Stimulated activated CD8-positive, alpha-beta memory T cell treated with anti-CD3 and anti-CD28 coated beads, Interleukin-15, amount 100 ng/mL, for 1 hour (primary cell): Measurements from ENCODE around the gene GLI1.
"Not testable (repeated sequence)": the region's sequence is repeated elsewhere in the genome, so short reads cannot be mapped to it uniquely, and the experiment has no call there.

Source experiments
- DNase-seq: peaks from one replicate; pipeline ENCODE4 v3.0.0-alpha.2; 2020; ENCODE audit warnings: low read depth

GLI1 gene

GRCh38 chr12:57498132-57498502 is 38.5 kb downstream of the GLI1 start:
- no peak for DNase-seq

DNA sequence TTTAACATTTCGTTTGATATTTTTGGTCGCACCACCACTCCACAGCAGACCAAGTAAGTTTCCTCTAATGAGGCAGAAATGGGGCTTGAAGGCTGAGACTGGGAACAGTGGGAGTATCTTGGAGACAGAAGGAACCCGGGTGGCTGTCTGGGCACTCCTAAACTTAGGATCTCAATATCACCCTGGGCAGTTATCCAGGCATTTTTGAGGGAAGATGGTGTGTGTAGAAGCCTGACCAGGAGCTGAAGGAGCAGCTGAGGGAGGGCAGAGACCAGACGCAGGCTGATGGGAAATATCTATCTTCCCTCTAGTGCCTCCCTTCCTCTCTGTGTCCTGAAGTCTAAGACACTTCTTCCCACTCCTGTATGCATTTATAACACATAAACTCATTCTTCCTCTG is 39.0 kb downstream of the GLI1 start:
- DNase-seq: no peak

DNA sequence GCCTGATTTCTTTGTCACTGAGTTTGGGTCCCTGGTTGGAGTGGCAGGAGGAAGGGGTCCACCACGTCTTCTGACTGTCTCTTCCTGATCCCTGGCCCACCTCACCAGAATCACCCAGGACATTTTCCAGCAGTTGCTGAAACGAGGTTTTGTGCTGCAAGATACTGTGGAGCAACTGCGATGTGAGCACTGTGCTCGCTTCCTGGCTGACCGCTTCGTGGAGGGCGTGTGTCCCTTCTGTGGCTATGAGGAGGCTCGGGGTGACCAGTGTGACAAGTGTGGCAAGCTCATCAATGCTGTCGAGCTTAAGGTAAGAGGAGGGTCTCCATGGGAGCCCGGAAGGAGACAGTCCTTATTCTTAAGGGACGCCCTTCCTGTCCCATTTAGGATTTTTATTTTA is 40.6 kb downstream of the GLI1 start:
- no peak for DNase-seq

DNA sequence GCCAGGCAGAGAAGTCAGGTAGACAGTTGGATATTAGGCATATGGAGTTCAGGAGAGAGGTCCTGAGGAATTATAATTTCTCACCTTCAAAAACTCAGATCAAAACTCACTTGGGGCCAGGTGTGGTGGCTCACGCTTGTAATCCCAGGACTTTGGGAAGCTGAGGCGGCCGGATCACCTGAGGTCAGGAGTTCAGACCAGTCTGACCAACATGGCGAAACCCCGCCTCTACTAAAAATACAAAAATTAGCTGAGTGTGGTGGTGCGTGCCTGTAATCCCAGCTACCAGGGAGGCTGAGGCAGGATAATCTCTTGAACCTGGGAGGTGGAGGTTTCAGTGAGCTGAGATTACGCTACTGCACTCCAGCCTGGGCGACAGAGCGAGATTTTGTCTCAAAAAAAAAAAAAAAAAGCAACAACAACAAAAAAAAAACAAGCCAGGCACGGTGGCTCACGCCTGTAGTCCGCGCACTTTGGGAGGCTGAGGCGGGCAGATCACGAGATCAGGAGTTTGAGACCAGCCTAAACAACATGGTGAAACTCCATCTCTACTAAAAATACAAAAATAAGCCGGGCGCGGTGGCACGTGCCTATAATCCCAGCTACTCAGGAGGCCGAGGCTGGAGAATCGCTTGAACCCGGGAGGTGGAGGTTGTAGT is 42.9 kb downstream of the GLI1 start:
- not testable (repeated sequence) for DNase-seq

DNA sequence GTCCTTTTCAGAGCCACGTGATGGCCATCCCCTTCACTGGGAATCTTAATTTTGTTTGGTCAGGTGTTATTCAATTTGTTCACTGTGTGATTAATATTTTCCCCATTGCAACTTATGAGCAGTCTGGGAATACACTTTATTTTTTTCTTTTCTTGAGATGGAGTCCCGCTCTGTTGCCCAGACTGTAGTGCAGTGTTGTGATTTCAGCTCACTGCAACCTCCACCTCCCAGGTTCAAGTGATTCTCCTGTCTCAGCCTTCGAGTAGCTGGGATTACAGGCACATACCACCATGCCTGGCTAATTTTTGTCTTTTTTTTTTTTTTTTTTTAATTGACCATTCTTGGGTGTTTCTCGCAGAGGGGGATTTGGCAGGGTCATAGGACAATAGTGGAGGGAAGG is 47.0 kb downstream of the GLI1 start:
- DNase-seq: not testable (repeated sequence)

DNA sequence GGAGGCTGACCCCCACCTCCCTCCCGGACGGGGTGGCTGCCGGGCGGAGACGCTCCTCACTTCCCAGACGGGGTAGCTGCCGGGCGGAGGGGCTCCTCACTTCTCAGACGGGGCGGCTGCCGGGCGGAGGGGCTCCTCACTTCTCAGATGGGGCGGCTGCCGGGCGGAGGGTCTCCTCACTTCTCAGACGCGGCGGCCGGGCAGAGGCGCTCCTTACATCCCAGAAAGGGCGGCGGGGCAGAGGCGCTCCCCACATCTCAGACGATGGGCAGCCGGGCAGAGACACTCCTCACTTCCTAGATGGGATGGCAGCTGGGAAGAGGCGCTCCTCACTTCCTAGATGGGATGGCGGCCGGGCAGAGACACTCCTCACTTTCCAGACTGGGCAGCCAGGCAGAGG is 48.2 kb downstream of the GLI1 start:
- not testable (repeated sequence) for DNase-seq

DNA sequence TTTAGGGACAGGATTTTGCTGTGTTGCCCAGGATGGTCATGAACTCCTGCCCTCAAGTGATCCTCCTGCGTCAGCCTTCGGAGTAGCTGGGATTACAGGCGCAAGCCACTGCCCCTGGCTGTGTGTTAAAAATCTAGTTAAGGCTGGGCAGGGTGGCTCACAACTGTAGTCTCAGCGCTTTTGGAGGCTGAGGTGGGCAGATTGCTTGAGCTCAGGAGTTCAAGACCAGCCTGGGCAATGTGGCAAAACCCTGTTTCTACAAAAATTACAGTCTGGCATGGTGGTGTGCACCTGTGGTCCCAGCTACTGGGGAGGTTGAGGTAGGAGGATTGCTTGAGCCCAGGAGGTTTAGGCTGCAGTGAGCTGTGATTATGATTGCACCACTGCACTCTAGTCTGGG is 51.6 kb downstream of the GLI1 start:
- no peak for DNase-seq

GRCh38 chr12:57511588-57512325 is 52.2 kb downstream of the GLI1 start:
- DNase-seq: no peak

DNA sequence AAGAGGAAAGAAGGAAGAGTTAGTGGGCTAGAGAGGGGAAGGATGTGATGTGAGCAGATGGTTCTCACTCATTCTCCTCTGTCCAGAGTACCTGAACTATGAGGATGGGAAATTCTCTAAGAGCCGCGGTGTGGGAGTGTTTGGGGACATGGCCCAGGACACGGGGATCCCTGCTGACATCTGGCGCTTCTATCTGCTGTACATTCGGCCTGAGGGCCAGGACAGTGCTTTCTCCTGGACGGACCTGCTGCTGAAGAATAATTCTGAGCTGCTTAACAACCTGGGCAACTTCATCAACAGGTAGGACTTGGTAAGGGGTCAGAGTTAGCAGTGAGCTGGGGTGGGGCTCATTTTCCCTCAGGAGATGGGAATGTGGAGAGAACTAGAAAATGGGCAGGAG is 53.1 kb downstream of the GLI1 start:
- DNase-seq: no peak

- no peak for DNase-seq
Observed at GRCh38 chr12:57513266-57513665, 53.7 kb downstream of the GLI1 start.

GRCh38 chr12:57513677-57514076 is 54.1 kb downstream of the GLI1 start:
- not testable (repeated sequence) for DNase-seq

DNA sequence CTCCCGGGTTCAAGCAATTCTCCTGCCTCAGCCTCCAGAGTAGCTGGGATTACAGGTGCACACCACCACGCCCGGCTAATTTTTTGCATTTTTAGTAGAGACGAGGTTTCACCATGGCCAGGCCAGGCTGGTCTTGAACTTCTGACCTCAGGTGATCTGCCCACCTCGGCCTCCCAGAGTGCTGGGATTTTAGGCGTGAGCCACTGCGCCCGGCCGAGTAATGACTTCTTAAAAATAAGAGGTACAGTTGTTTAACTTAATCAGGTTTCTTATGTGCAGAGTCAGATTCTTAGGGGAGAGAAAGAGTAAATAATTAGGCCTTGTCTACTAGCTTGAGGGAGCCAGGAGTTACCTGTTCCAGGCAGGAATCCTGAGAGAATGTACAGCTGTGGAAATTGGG is 54.7 kb downstream of the GLI1 start:
- DNase-seq: not testable (repeated sequence)

GRCh38 chr12:57514720-57515407 is 55.3 kb downstream of the GLI1 start:
- no peak for DNase-seq

GRCh38 chr12:57515408-57515933 is 55.9 kb downstream of the GLI1 start:
- DNase-seq: no peak

DNA sequence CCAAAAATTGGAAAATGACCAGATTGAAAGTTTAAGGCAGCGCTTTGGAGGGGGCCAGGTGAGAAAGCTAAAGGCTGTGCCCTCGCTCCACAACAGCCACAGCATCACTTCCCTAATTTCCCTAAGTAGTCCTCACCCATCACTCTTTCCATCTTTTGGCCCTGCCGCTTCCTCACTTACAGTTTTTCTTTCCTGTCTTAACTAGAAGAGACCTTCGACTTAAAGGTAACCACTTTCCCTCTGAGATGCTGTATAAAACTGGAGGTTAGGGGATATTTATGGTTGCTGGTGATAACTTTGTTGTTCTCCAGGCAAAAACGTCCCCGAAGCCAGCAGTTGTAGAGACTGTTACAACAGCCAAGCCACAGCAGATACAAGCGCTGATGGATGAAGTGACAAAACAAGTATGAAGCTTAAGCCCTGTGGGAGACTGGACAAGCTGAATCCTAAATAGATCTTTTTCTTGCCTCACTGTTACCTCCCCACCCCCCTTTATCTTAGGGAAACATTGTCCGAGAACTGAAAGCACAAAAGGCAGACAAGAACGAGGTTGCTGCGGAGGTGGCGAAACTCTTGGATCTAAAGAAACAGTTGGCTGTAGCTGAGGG is 56.5 kb downstream of the GLI1 start:
- DNase-seq: no peak

DNA sequence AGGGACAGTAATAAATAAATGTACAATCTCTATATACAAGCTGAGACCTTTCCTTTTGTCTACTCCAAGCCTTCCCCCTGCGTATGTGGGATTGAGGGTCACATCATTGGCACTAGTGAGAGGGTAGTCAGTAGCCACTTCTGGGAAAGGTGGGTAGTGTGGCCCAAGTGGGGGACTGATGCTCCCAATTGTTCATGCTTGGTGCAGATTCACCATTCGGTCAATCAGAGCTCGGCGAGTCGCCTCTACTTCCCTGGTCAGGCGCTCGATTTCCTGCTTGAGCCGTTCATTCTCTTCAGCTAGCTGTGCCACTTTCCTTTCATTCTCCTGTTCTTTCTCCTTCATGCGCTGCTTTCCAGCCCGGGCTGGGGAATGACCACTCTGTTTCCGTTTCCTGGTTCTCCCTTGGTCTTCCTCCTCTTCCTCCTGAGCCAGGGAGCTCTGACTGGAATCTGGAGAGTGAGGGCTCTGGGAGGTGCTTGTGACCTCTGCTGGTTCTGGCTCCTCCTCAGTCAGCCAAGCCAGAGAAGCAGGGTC is 57.1 kb downstream of the GLI1 start:
- no peak for DNase-seq

GRCh38 chr12:57517187-57517586 is 57.6 kb downstream of the GLI1 start:
- DNase-seq: no peak

DNA sequence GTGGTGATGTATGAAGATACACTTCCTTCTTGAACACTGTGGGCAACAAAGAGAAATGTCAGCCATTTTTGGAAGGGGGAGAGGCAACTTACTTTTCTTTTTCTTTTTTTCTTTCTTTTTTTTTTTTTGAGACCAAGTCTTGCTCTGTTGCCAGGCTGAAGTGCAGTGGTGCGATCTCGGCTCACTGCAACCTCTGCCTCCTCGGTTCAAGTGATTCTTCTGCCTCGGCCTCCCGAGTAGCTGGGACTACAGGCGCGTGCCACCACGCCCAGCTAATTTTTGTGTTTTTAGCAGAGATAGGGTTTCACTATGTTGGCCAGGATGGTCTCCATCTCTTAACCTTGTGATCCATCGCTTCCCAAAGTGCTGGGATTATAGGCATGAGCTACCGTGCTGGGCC is 58.1 kb downstream of the GLI1 start:
- DNase-seq: not testable (repeated sequence)

GRCh38 chr12:57518176-57518919 is 58.8 kb downstream of the GLI1 start:
- no peak for DNase-seq

DNA sequence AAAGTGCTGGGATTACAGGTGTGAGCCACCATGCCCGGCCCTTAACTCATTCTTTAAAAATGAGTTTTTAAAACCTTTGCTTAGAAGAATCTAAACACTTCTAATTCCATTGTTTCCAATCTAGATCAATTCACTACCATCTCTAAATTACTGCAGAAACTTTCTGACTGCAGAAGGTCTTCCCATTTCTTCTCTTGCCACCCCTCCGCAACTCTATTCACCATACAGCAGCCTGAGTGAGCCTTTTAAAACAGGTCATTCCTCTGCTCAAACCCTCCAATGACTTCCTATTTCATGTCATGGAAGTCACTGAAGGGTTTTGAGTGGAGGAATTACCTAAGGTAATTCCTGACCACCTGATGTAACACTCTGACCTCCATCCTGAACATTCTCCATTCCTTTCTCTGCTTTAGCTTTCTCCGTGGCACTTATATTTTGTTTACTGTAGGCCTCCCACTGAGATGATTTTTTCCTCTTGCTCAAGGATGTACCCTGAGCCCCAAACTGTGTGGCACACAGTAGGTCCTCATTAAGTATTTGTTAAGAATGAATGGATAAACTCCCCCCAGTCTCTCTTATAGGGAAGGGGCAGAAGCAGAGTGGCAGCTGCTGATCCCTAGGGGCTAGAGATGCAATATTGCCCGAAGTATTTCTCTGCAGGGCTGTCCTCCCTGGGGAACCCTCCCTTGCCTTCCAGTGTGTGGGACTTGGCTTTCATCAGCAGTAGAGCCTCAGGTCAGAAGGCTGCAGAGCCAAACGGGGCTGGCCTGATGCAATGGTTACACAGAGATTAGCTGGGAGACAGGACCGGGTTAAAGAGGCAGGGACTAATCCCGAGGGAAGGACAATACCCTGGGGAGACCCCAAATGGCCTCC is 59.6 kb downstream of the GLI1 start:
- DNase-seq: no peak

DNA sequence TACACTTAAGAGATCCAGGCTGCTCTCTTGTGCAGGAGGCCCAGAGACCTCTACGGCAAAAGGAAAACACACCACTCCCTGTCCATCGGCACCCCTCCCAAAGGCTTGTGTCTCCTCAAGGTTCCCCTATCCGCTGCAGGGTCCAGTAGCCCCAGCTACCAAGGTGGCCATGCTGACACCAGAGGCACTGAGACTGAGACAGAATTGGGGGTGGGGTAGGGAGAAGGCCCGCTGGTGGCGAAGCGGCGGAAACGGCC is 60.1 kb downstream of the GLI1 start:
- DNase-seq: no peak
